ENCODE data around the gene RPL13A. TPM values are rescaled to one million over a fixed set of nuclear protein-coding genes. Genes with fewer than 3 reads are reported as not detected.

The RPL13A gene
- total and polyA plus RNA-seq, 12 donors: 1,750 to 3,504 (median 2,569) TPM

DNA sequence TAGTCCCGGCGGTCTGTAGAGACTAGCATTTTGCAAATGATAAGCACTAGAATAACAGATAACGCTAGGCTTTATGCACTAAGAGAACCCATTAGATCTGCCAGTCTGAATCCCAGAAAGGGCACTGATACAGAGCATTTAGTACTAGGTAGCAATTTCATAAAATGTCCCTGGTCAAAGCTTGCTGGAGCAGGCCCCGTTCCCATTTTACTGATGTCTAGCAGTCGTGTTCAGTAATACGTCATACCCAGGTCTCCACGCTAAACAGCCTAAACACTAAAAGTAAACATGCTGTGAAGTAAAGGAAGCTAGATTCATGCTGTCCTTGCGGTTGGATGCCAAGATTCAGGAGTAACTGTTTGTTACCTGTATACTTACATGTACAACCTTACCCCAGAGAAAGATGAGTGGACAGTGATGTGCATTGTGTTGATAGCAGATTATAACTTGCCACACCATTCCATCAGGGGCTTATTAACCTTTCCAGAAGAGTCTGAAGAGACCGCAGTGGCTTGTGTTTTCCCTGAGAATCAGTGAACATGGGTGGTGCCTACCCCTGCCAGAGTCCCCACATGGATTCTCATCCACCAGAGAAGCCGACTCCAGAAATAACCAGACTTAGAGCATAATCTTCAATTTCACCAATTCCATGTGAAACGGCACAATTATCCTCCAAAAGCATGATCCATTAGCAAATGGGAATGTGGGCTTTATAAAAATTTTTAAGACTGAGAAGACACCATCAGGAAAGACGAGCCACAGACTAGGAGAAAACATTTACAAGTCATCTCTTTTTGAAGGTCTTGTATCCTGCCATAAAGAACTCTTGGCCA is 5.4 kb downstream of the RPL13A start:
- intact Hi-C loops (cut with DNase I): no loop called here
- H3K4me1 ChIP-seq (replicated peaks in 1 of 2): peaks cover 19 to 36% of the 10 kb centered on the region in 2 donors
- H3K36me3 ChIP-seq (replicated peaks in 1 of 2): peaks cover 0 to 47% of the 10 kb centered on the region in 2 donors
- TF ChIP-seq, protein P1, sequence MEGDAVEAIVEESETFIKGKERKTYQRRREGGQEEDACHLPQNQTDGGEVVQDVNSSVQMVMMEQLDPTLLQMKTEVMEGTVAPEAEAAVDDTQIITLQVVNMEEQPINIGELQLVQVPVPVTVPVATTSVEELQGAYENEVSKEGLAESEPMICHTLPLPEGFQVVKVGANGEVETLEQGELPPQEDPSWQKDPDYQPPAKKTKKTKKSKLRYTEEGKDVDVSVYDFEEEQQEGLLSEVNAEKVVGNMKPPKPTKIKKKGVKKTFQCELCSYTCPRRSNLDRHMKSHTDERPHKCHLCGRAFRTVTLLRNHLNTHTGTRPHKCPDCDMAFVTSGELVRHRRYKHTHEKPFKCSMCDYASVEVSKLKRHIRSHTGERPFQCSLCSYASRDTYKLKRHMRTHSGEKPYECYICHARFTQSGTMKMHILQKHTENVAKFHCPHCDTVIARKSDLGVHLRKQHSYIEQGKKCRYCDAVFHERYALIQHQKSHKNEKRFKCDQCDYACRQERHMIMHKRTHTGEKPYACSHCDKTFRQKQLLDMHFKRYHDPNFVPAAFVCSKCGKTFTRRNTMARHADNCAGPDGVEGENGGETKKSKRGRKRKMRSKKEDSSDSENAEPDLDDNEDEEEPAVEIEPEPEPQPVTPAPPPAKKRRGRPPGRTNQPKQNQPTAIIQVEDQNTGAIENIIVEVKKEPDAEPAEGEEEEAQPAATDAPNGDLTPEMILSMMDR (IDR thresholded peaks at IDR 0.05): no peak
- TF ChIP-seq POLR2A (IDR thresholded peaks at IDR 0.05): no peak
- H3K27ac ChIP-seq: peak overlapping the region in 2 of 5 donors; percentile 14 to 34
- 61 to 68% (median 66%) methylated on average over 11 to 12 of the region's 12 CpGs for WGBS, 4 donors
- H3K9me3 ChIP-seq (replicated peaks in 1 of 3): no peaks in the 10 kb centered on the region
- H3K4me3 ChIP-seq: no peak overlapping the region
- no peaks in the 10 kb centered on the region for H3K27me3 ChIP-seq
- no peak for DNase-seq

DNA sequence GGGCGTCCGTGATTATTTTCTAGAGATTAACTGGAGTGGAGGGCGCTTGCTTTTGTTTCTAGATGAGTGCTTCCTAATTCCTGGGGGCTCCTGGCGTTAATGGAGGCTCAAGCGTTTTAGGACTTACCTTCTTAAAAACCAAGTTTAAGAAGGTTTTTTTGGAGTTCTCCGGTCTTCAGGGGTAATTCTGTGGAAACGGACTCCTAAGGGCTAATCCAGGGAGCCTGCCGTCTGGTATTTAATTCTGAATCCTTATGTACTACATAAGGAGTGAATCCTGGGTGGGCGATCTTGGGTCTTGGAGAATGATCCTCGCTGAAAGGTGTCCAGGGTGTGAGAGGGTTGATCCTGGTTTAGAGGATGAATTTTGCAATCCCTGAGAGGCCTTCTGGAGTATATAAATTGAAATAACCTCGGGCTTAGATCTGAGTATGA is 9.2 kb downstream of the RPL13A start:
- intact Hi-C loops (cut with DNase I): no loop called here
- Histone ChIP-seq H3K27me3 (no peaks in the 10 kb centered on the region), H3K27ac (peak overlapping the region; percentile 91 to 98 (median 94)), H3K36me3 (replicated peaks in 1 of 2) (peaks cover 0 to 47% of the 10 kb centered on the region in 2 donors), H3K9me3 (replicated peaks in 1 of 3) (no peaks in the 10 kb centered on the region), H3K4me3 (peak overlapping the region; percentile 5 to 100 (median 95)), H3K4me1 (replicated peaks in 1 of 2) (peaks cover 24 to 41% of the 10 kb centered on the region in 2 donors)
- WGBS, 4 donors: 0 to 1% (median 0%) methylated on average over 11 of the region's 11 CpGs
- no peak for DNase-seq
- no peak for TF ChIP-seq POLR2A (IDR thresholded peaks at IDR 0.05)
- TF ChIP-seq, protein P1 (IDR thresholded peaks at IDR 0.05): peak in 1 of 6 experiments; percentile 24

DNA sequence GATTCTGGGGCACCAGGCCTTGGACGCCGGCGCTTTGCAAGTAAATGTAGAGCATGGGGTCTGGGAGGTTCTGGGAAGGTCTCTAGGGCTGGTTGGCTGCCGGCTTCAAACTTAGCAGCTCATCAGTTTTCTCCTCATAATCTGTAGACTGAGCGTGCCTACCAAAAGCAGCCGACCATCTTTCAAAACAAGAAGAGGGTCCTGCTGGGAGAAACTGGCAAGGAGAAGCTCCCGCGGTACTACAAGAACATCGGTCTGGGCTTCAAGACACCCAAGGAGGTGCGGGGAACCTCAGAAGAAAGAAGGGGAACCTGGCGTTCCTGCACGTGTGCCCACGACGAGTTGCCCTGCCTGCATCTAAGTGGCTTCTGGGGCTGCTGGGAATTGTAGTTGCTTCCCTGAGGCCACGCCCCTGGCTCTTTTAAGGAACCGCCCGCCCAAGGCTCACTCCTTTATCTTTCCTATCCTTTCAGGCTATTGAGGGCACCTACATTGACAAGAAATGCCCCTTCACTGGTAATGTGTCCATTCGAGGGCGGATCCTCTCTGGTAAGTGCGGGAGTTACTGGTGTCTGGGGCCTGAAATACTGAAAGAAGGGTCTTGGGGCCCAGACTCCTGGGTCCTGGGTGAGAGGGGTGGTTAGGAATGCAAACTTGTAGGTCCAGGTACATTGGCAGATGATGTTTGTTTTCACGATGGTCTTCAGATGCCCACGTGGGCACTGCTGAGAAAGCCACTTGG is 9.8 kb downstream of the RPL13A start:
- peak; percentile 56 to 89 (median 79) for DNase-seq
- Histone ChIP-seq H3K4me3 (peak overlapping the region in 3 of 4 donors; percentile 91 to 100 (median 99)), H3K9me3 (replicated peaks in 1 of 3) (no peaks in the 10 kb centered on the region), H3K27ac (peak overlapping the region; percentile 91 to 98 (median 94)), H3K4me1 (replicated peaks in 1 of 2) (peaks cover 24 to 41% of the 10 kb centered on the region in 2 donors), H3K36me3 (replicated peaks in 1 of 2) (peaks cover 0 to 40% of the 10 kb centered on the region in 2 donors), H3K27me3 (no peaks in the 10 kb centered on the region)
- intact Hi-C loops (cut with DNase I): no loop called here
- TF ChIP-seq POLR2A (IDR thresholded peaks at IDR 0.05): peak in 1 of 2 donors; percentile 50
- TF ChIP-seq, protein P1 (IDR thresholded peaks at IDR 0.05): no peak
- 14 to 19% (median 18%) methylated on average over 17 to 22 of the region's 22 CpGs for WGBS, 4 donors

DNA sequence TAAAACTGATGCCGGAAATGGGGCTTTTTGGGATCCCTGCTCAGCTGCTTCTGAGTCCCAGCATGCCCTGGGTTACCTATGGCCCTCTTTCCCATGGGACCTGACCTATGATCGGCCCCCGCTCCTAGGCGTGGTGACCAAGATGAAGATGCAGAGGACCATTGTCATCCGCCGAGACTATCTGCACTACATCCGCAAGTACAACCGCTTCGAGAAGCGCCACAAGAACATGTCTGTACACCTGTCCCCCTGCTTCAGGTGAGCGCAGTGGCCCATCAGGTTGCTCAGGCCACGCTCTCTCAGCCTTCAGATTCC is 10.3 kb downstream of the RPL13A start:
- Histone ChIP-seq H3K27me3 (no peaks in the 10 kb centered on the region), H3K4me1 (replicated peaks in 1 of 2) (peaks cover 24 to 41% of the 10 kb centered on the region in 2 donors), H3K4me3 (peak overlapping the region in 1 of 4 donors; percentile 99), H3K27ac (peak overlapping the region in 3 of 5 donors; percentile 91 to 98 (median 94)), H3K9me3 (replicated peaks in 1 of 3) (no peaks in the 10 kb centered on the region), H3K36me3 (replicated peaks in 1 of 2) (peaks cover 0 to 35% of the 10 kb centered on the region in 2 donors)
- no peak for TF ChIP-seq POLR2A (IDR thresholded peaks at IDR 0.05)
- TF ChIP-seq, protein P1 (IDR thresholded peaks at IDR 0.05): no peak
- WGBS, 4 donors: 86 to 93% (median 90%) methylated on average over 12 of the region's 12 CpGs
- DNase-seq: no peak
- intact Hi-C loops (cut with DNase I): no loop called here
